Cardiac muscle cell (in vitro differentiated cells and primary cell): Measurements from ENCODE around the gene KLHDC7B. TPM values are rescaled to one million over a fixed set of nuclear protein-coding genes. Genes with fewer than 3 reads are reported as not detected.

ENCODE experiments used
- DNase-seq, 2 donors: peaks; one replicate each; pipeline versions ENCODE4 v3.0.0 to v3.0.0-alpha.2; 2010 to 2017; ENCODE audit warnings: low read depth in 1 of 2, low spot score in 1 of 2
- H3K27ac ChIP-seq: fragments of 200-600 bp; sonication (generic); 2 replicates; pipeline ENCODE4 v1.5.1; 2016
- H3K27me3 ChIP-seq: fragments of 200-600 bp; sonication (generic); 2 replicates; pipeline ENCODE4 v1.6.0; 2016; ENCODE audit warnings: control low read depth
- H3K36me3 ChIP-seq: fragments of 200-600 bp; sonication (generic); 2 replicates; pipeline ENCODE4 v1.5.1; 2016; ENCODE audit warnings: control low read depth
- H3K4me1 ChIP-seq: fragments of 200-600 bp; sonication (generic); 2 replicates; pipeline ENCODE4 v1.8.1; 2017; ENCODE audit warnings: low read depth, mild to moderate bottlenecking, mixed run types
- H3K4me3 ChIP-seq: fragments of 200-600 bp; sonication (generic); 2 replicates; pipeline ENCODE4 v1.5.1; 2016; ENCODE audit warnings: mild to moderate bottlenecking
- H3K9me3 ChIP-seq: fragments of 200-600 bp; sonication (generic); 2 replicates; pipeline ENCODE4 v1.5.1; 2017; ENCODE audit warnings: low read depth, mild to moderate bottlenecking, control low read depth
- CTCF ChIP-seq: IDR thresholded peaks from 2 replicates; pipeline ENCODE4 v1.5.1; 2012; ENCODE audit warnings: low read depth, mild to moderate bottlenecking, low read length
- polyA plus RNA-seq: library from polyadenylated mRNA; unstranded; fragments of >200 nt; fragmentation: Nextera tagmentation; extraction: Ambion mirVana; gene quantifications from 2 replicates; pipeline ENCODE4 v1.2.1, GENCODE V29; 2016
- total RNA-seq: library from RNA; depleted of rRNA; stranded (reverse); fragments of >200 nt; gene quantifications from 2 replicates; pipeline ENCODE4 v1.2.3, GENCODE V29; 2016

KLHDC7B gene
- total and polyA plus RNA-seq, 2 experiments from 2014 or later, result 0.18 to 0.45 TPM

- Histone ChIP-seq H3K9me3 (no peaks in the 10 kb centered on the region), H3K27ac (no peak overlapping the region), H3K36me3 (no peaks in the 10 kb centered on the region), H3K27me3 (no peaks in the 10 kb centered on the region), H3K4me1 (peaks cover 6% of the 10 kb centered on the region), H3K4me3 (no peak overlapping the region)
- no peak for DNase-seq
- TF ChIP-seq CTCF, result no peak
These were observed 4.7 kb downstream of the KLHDC7B start for GRCh38 chr22:50550395-50550794.

- no peak overlapping the region for H3K4me3 ChIP-seq
- H3K27ac ChIP-seq, result no peak overlapping the region
- H3K4me1 ChIP-seq, result no peaks in the 10 kb centered on the region
- TF ChIP-seq CTCF, result no peak
- DNase-seq, result no peak
- no peaks in the 10 kb centered on the region for H3K27me3 ChIP-seq
- no peaks in the 10 kb centered on the region for H3K9me3 ChIP-seq
- no peaks in the 10 kb centered on the region for H3K36me3 ChIP-seq
These were observed 5.6 kb downstream of the KLHDC7B start for GRCh38 chr22:50551160-50551752.

GRCh38 chr22:50553310-50553709, 7.6 kb downstream of the KLHDC7B start:
- no peaks in the 10 kb centered on the region for H3K9me3 ChIP-seq
- H3K4me1 ChIP-seq, result no peaks in the 10 kb centered on the region
- no peaks in the 10 kb centered on the region for H3K36me3 ChIP-seq
- H3K4me3 ChIP-seq, result no peak overlapping the region
- TF ChIP-seq CTCF, result no peak
- H3K27ac ChIP-seq, result no peak overlapping the region
- no peak for DNase-seq
- H3K27me3 ChIP-seq, result no peaks in the 10 kb centered on the region

GRCh38 chr22:50556703-50557102, 11.0 kb downstream of the KLHDC7B start:
- H3K9me3 ChIP-seq, result no peaks in the 10 kb centered on the region
- H3K27me3 ChIP-seq, result peaks cover 8% of the 10 kb centered on the region
- no peaks in the 10 kb centered on the region for H3K36me3 ChIP-seq
- no peak for DNase-seq
- no peak for TF ChIP-seq CTCF
- H3K4me3 ChIP-seq, result no peak overlapping the region
- H3K27ac ChIP-seq, result no peak overlapping the region
- H3K4me1 ChIP-seq, result no peaks in the 10 kb centered on the region

GRCh38 chr22:50560034-50560433, 14.3 kb downstream of the KLHDC7B start:
- no peak for TF ChIP-seq CTCF
- no peaks in the 10 kb centered on the region for H3K36me3 ChIP-seq
- no peak for DNase-seq

More at GRCh38 chr22:50560034-50560433, 14.3 kb downstream of the KLHDC7B start:
- Histone ChIP-seq H3K27ac (no peak overlapping the region), H3K4me1 (peaks cover 3% of the 10 kb centered on the region), H3K27me3 (peaks cover 8% of the 10 kb centered on the region), H3K9me3 (no peaks in the 10 kb centered on the region), H3K4me3 (no peak overlapping the region)
